SK-N-SH (cell line): ENCODE results near the gene ZNF496. TPM values are rescaled to one million over a fixed set of nuclear protein-coding genes. Genes with fewer than 3 reads are reported as not detected.

Experiments used
- CTCF ChIA-PET: fragments of 300-600, 350-600 bp; formaldehyde crosslinking; extraction: SDS; loops from one replicate; lab custom pipeline; 2021; lab: Yijun Ruan, JAX
- POLR2A ChIA-PET: fragments of 350-600 bp; sonication (Branson Sonifier 250); formaldehyde crosslinking; extraction: SDS; loops from one replicate; lab custom pipeline; 2020; ENCODE audit warnings: antibody characterized with exemption, inconsistent platforms; lab: Yijun Ruan, JAX
- DNase-seq: peaks from one replicate; pipeline ENCODE4 v3.0.0; 2012
- H2AFZ ChIP-seq: fragments of 200-600 bp; sonication (generic); 2 replicates; pipeline ENCODE4 v1.8.1; 2016; ENCODE audit warnings: antibody characterized with exemption, mild to moderate bottlenecking, low read depth
- H3F3A ChIP-seq: fragments of 200-600 bp; sonication (generic); replicated peaks from 2 replicates; pipeline ENCODE3; 2016; ENCODE audit warnings: antibody characterized with exemption, mild to moderate bottlenecking; ENCODE audit not compliant: insufficient read depth
- H3K27ac ChIP-seq, 2 experiments: fragments of 200-500 bp in 1 of 2; fragments of 200-600 bp in 1 of 2; sonication (Bioruptor generic) in 1 of 2; sonication (generic), shearing (Covaris generic) in 1 of 2; 2 replicates each; pipeline versions ENCODE4 v1.5.1 to v1.6.1; 2014 to 2016; ENCODE audit warnings: low read depth in 2 of 2, inconsistent platforms in 1 of 2, low read length in 1 of 2, mild to moderate bottlenecking in 1 of 2, mixed read lengths in 1 of 2
- H3K27me3 ChIP-seq: fragments of 200-600 bp; sonication (generic), shearing (Covaris generic); 2 replicates; pipeline ENCODE4 v1.6.1; 2016; ENCODE audit warnings: mixed run types; ENCODE audit not compliant: insufficient read depth
- H3K36me3 ChIP-seq, 2 experiments: fragments of 200-500 bp in 1 of 2; fragments of 200-600 bp in 1 of 2; sonication (Bioruptor generic) in 1 of 2; sonication (generic) in 1 of 2; replicated peaks in 1 of 2; 2 replicates each; pipeline versions ENCODE3 to v1.5.1; 2014 to 2016; ENCODE audit warnings: low read length in 1 of 2, mild to moderate bottlenecking in 1 of 2; ENCODE audit not compliant: insufficient read depth in 2 of 2, control insufficient read depth in 1 of 2
- H3K4me1 ChIP-seq, 2 experiments: fragments of 200-500 bp in 1 of 2; fragments of 200-600 bp in 1 of 2; sonication (Bioruptor generic) in 1 of 2; sonication (generic), shearing (Covaris generic) in 1 of 2; 2 replicates each; pipeline versions ENCODE4 v1.5.1 to v1.6.1; 2014 to 2016; ENCODE audit warnings: low read depth in 1 of 2, low read length in 1 of 2, mixed run types in 1 of 2; ENCODE audit not compliant: insufficient read depth in 2 of 2, control insufficient read depth in 1 of 2
- H3K4me2 ChIP-seq: fragments of 200-600 bp; sonication (generic), shearing (Covaris generic); 2 replicates; pipeline ENCODE4 v1.6.1; 2017; ENCODE audit warnings: mixed run types
- H3K4me3 ChIP-seq, 2 experiments: fragments of 200-500 bp in 1 of 2; fragments of 200-600 bp in 1 of 2; sonication (Bioruptor generic) in 1 of 2; sonication (generic), shearing (Covaris generic) in 1 of 2; 2 replicates each; pipeline versions ENCODE4 v1.5.1 to v1.8.1; 2014 to 2016; ENCODE audit warnings: low read depth in 2 of 2, inconsistent platforms in 1 of 2, low read length in 1 of 2, mild to moderate bottlenecking in 1 of 2, mixed read lengths in 1 of 2, moderate library complexity in 1 of 2
- H3K79me2 ChIP-seq: fragments of 200-600 bp; sonication (generic); 2 replicates; pipeline ENCODE4 v1.8.1; 2017; ENCODE audit warnings: mild to moderate bottlenecking; ENCODE audit not compliant: insufficient read depth
- H3K9ac ChIP-seq: fragments of 200-600 bp; sonication (generic); 2 replicates; pipeline ENCODE4 v1.6.1; 2017; ENCODE audit warnings: mixed run types
- H3K9me2 ChIP-seq: fragments of 200-600 bp; sonication (generic); 2 replicates; pipeline ENCODE4 v1.6.1; 2017; ENCODE audit warnings: mixed run types
- H3K9me3 ChIP-seq: fragments of 200-600 bp; sonication (generic); 2 replicates; pipeline ENCODE4 v1.6.1; 2017; ENCODE audit warnings: mixed run types, mild to moderate bottlenecking, moderate library complexity
- H4K20me1 ChIP-seq: fragments of 200-600 bp; sonication (generic); 2 replicates; pipeline ENCODE4 v1.6.1; 2017; ENCODE audit warnings: mild to moderate bottlenecking, mixed run types; ENCODE audit not compliant: insufficient read depth
- CHD2 ChIP-seq: fragments of 150-350 bp; IDR thresholded peaks from 2 replicates; pipeline ENCODE4 v1.6.1; 2018; ENCODE audit warnings: low read length; ENCODE audit not compliant: partially characterized antibody
- CTCF ChIP-seq: fragments of 200-600 bp; sonication (generic); IDR thresholded peaks from 2 replicates; pipeline ENCODE4 v1.6.1; 2017; ENCODE audit warnings: antibody characterized with exemption, mild to moderate bottlenecking, moderate library complexity
- ELF1 ChIP-seq: IDR thresholded peaks from 2 replicates; pipeline ENCODE4 v1.4.0; 2012
- EZH2phosphoT487 ChIP-seq: fragments of 200-600 bp; sonication (generic); IDR thresholded peaks from 2 replicates; pipeline ENCODE4 v1.6.1; 2017; ENCODE audit warnings: low read depth, mixed run types, mild to moderate bottlenecking, antibody characterized with exemption, moderate library complexity, borderline replicate concordance
- FOSL2 ChIP-seq: IDR thresholded peaks from 2 replicates; pipeline ENCODE4 v1.4.0; 2012; ENCODE audit warnings: low read depth, mild to moderate bottlenecking, moderate library complexity, borderline replicate concordance
- IRF3 ChIP-seq: fragments of 150-350 bp; IDR thresholded peaks from 2 replicates; pipeline ENCODE4 v1.6.1; 2016; ENCODE audit warnings: mild to moderate bottlenecking, low read depth, low read length
- JUND ChIP-seq: IDR thresholded peaks from 2 replicates; pipeline ENCODE4 v1.4.0; 2012
- MXI1 ChIP-seq: IDR thresholded peaks from 2 replicates; pipeline ENCODE4 v1.6.1; 2012; ENCODE audit warnings: mild to moderate bottlenecking, low read depth, low read length, improper control_type of control experiment
- NRF1 ChIP-seq: IDR thresholded peaks from 2 replicates; pipeline ENCODE4 v1.6.1; 2012; ENCODE audit warnings: low read depth, mild to moderate bottlenecking, low read length
- RAD21 ChIP-seq: IDR thresholded peaks from 2 replicates; pipeline ENCODE4 v1.6.1; 2012; ENCODE audit warnings: mild to moderate bottlenecking, low read length
- RCOR1 ChIP-seq: fragments of 150-350 bp; IDR thresholded peaks from 2 replicates; pipeline ENCODE4 v1.6.1; 2017; ENCODE audit warnings: antibody characterized with exemption, low read length
- REST ChIP-seq: IDR thresholded peaks from 2 replicates; pipeline ENCODE4 v1.6.1; 2012; ENCODE audit warnings: mild to moderate bottlenecking, low read depth, low read length, moderate library complexity
- RFX5 ChIP-seq: IDR thresholded peaks from 2 replicates; pipeline ENCODE4 v1.6.1; 2012; ENCODE audit warnings: mild to moderate bottlenecking, improper control_type of control experiment, low read length
- RXRA ChIP-seq: IDR thresholded peaks from 2 replicates; pipeline ENCODE4 v1.4.0; 2012; ENCODE audit warnings: low read depth, mild to moderate bottlenecking, borderline replicate concordance
- SIN3A ChIP-seq: IDR thresholded peaks from 2 replicates; pipeline ENCODE4 v1.6.1; 2012; ENCODE audit warnings: low read depth, mild to moderate bottlenecking, low read length, moderate library complexity, borderline replicate concordance
- TEAD4 ChIP-seq: IDR thresholded peaks from 2 replicates; pipeline ENCODE4 v1.4.0; 2012; ENCODE audit warnings: mild to moderate bottlenecking, borderline replicate concordance; ENCODE audit not compliant: insufficient read depth
- USF2 ChIP-seq: fragments of 150-350 bp; IDR thresholded peaks from 2 replicates; pipeline ENCODE4 v1.6.1; 2017; ENCODE audit warnings: antibody characterized with exemption, low read length, low read depth, borderline replicate concordance
- YY1 ChIP-seq: IDR thresholded peaks from 2 replicates; pipeline ENCODE4 v1.4.0; 2012; ENCODE audit warnings: low read depth, mild to moderate bottlenecking
- WGBS: methylation state at CpG from one replicate; pipeline ENCODE4 v1.1.6; 2017; ENCODE audit warnings: low lambda C conversion rate; 5-methylcytosine and 5-hydroxymethylcytosine counted together
- polyA plus RNA-seq, 3 experiments: library from polyadenylated mRNA; depleted of rRNA; stranded (reverse); fragments of >200 nt; gene quantifications; 2 replicates each; pipeline ENCODE4 v1.2.3, GENCODE V29; 2012

The ZNF496 gene
- polyA plus RNA-seq, 1 of the 3 experiments (the other 2 are of a cell fraction), result 23.2 TPM

- H3K27me3 ChIP-seq, result no peaks in the 10 kb centered on the region
- H4K20me1 ChIP-seq, result no peaks in the 10 kb centered on the region
- H3K9me2 ChIP-seq, result no peaks in the 10 kb centered on the region
- POLR2A ChIA-PET, result no interaction called here
- no peak overlapping the region for H3K27ac ChIP-seq
- no peak overlapping the region for H3K4me3 ChIP-seq
- H3K4me1 ChIP-seq, result no peaks in the 10 kb centered on the region
- no peaks in the 10 kb centered on the region for H3K9me3 ChIP-seq
- WGBS, result 11% methylated on average over 2 of the region's 2 CpGs
- H2AFZ ChIP-seq, result no peak overlapping the region
- CTCF ChIA-PET, result interaction anchor here (1.1 kb wide), 1 partner anchor 25 kb away, joined by 3 read pairs; no protein-coding TSS in a partner anchor
- no peaks in the 10 kb centered on the region for H3K36me3 ChIP-seq
- H3K4me2 ChIP-seq, result no peak overlapping the region
- H3K79me2 ChIP-seq, result no peaks in the 10 kb centered on the region
- no peak for TF ChIP-seq JUND
- no peak for TF ChIP-seq MXI1
- no peak for TF ChIP-seq SIN3A
- no peak for TF ChIP-seq ELF1
- TF ChIP-seq CTCF, result no peak
- no peak for TF ChIP-seq YY1
- TF ChIP-seq NRF1, result no peak
- no peak for TF ChIP-seq RCOR1
- no peak for TF ChIP-seq IRF3
- no peak for TF ChIP-seq USF2
- no peak for TF ChIP-seq TEAD4
- TF ChIP-seq RFX5, result no peak
- no peak for TF ChIP-seq RXRA
- no peak for TF ChIP-seq FOSL2
- TF ChIP-seq REST, result no peak
- TF ChIP-seq RAD21, result no peak
- TF ChIP-seq EZH2phosphoT487, result no peak
- no peak for TF ChIP-seq CHD2
- no peak overlapping the region for H3K9ac ChIP-seq
- no peak for DNase-seq
- no peaks in the 10 kb centered on the region for H3F3A ChIP-seq
Observed at GRCh38 chr1:247268390-247269045, 63.1 kb downstream of the ZNF496 start.
